ENCODE data around the gene MRGPRX4. TPM values are rescaled to one million over a fixed set of nuclear protein-coding genes. Genes with fewer than 3 reads are reported as not detected.

MRGPRX4 gene
- total RNA-seq, 1 experiment from 2014 or later = not detected

- ChIA-PET CTCF (interaction anchor here (0.7 to 1.4 kb wide), 2 partner anchors 31 to 58 kb away, joined by 3 to 4 read pairs; no protein-coding TSS in a partner anchor), POLR2A (no interaction called here)
- Mint-ChIP-seq H3K4me1 (no peaks in the 10 kb centered on the region), H3K36me3 (no peaks in the 10 kb centered on the region), H3K9me3 (no peaks in the 10 kb centered on the region), H3K4me3 (no peak overlapping the region), H3K27ac (no peak overlapping the region; the same call in 1 of the 2 replicates), H3K27me3 (ENCODE audit: low read depth) (peaks cover 3% of the 10 kb centered on the region)
- TF ChIP-seq TEAD1 (CRISPR knock-in tag; IDR thresholded peaks at IDR 0.05) (no peak), GABPB1 (CRISPR knock-in tag; IDR thresholded peaks at IDR 0.05) (no peak), ZNF532 (CRISPR knock-in tag; IDR thresholded peaks at IDR 0.05; ENCODE audit: borderline replicate concordance) (no peak), HMGA2 (CRISPR knock-in tag; IDR thresholded peaks at IDR 0.05) (no peak), CREB1 (CRISPR knock-in tag; IDR thresholded peaks at IDR 0.05) (no peak), ZMAT4 (CRISPR knock-in tag; IDR thresholded peaks at IDR 0.05) (no peak), ZNF317 (CRISPR knock-in tag; IDR thresholded peaks at IDR 0.05; ENCODE audit: borderline replicate concordance, low read depth) (no peak), ZNF416 (CRISPR knock-in tag; IDR thresholded peaks at IDR 0.05) (no peak), ESRRA (CRISPR knock-in tag; IDR thresholded peaks at IDR 0.05; ENCODE audit: borderline replicate concordance) (no peak), PRDM15 (CRISPR knock-in tag; IDR thresholded peaks at IDR 0.05) (no peak), ARID4B (CRISPR knock-in tag; IDR thresholded peaks at IDR 0.05; ENCODE audit: borderline replicate concordance) (no peak), FOXP4 (CRISPR knock-in tag; IDR thresholded peaks at IDR 0.05) (no peak), ERG (CRISPR knock-in tag; IDR thresholded peaks at IDR 0.05) (no peak)
- ATAC-seq = no peak
- no peak for DNase-seq (ENCODE audit: low spot score)
These were observed 709 bp downstream of the MRGPRX4 start for GRCh38 chr11:18173225-18173866.
